ENCODE data around the gene ATP5IF1. TPM values are rescaled to one million over a fixed set of nuclear protein-coding genes. Genes with fewer than 3 reads are reported as not detected.

The ATP5IF1 gene
- total and polyA plus RNA-seq, 4 donors: 90.2 to 758 (median 142) TPM

- H3K27ac ChIP-seq (ENCODE audit: low read depth in 1 of 2, low read length in 1 of 2): no peak overlapping the region
- DNase-seq (no peak), ATAC-seq (ENCODE audit: insufficient read depth, low FRiP score) (no peak)
- no peak for TF ChIP-seq CTCF (IDR thresholded peaks at IDR 0.05; ENCODE audit: control extremely low read depth, extremely low read depth)
- no peaks in the 10 kb centered on the region for H3K9me3 ChIP-seq (ENCODE audit: control insufficient read depth in 4 of 4, insufficient read depth in 3 of 4, low read length in 3 of 4)
- H3K36me3 ChIP-seq (ENCODE audit: control insufficient read depth in 4 of 4, insufficient read depth in 4 of 4, low read length in 4 of 4): no peaks in the 10 kb centered on the region
- 97% methylated on average over 4 of the region's 4 CpGs for WGBS, 2 donors
- H3K4me3 ChIP-seq: no peak overlapping the region
- H3K27me3 ChIP-seq (ENCODE audit: control insufficient read depth in 3 of 3, insufficient read depth in 3 of 3, low read length in 2 of 3): no peaks in the 10 kb centered on the region
- H3K4me1 ChIP-seq (ENCODE audit: control insufficient read depth in 5 of 5, insufficient read depth in 5 of 5, low read length in 5 of 5): peaks cover 0 to 20% (median 12%) of the 10 kb centered on the region in 5 donors
- H3K9ac ChIP-seq (ENCODE audit: insufficient read depth in 1 of 2, low read length in 2 of 2): no peak overlapping the region
Measured at GRCh38 chr1:28257736-28258135, 21.8 kb downstream of the ATP5IF1 start.

GRCh38 chr1:28258628-28259251 is 22.8 kb downstream of the ATP5IF1 start:
- no peaks in the 10 kb centered on the region for H3K36me3 ChIP-seq (ENCODE audit: control insufficient read depth in 4 of 4, insufficient read depth in 4 of 4, low read length in 4 of 4)
- peaks cover 0 to 20% (median 12%) of the 10 kb centered on the region in 5 donors for H3K4me1 ChIP-seq (ENCODE audit: control insufficient read depth in 5 of 5, insufficient read depth in 5 of 5, low read length in 5 of 5)
- ATAC-seq (ENCODE audit: insufficient read depth, low FRiP score) (no peak), DNase-seq (no peak)
- peak overlapping the region; percentile 74 to 79 for H3K27ac ChIP-seq (ENCODE audit: low read depth in 1 of 2, low read length in 1 of 2)
- 10% methylated on average over 12 of the region's 12 CpGs for WGBS, 2 donors
- no peaks in the 10 kb centered on the region for H3K9me3 ChIP-seq (ENCODE audit: control insufficient read depth in 4 of 4, insufficient read depth in 3 of 4, low read length in 3 of 4)
- H3K4me3 ChIP-seq: no peak overlapping the region
- H3K27me3 ChIP-seq (ENCODE audit: control insufficient read depth in 3 of 3, insufficient read depth in 3 of 3, low read length in 2 of 3): no peaks in the 10 kb centered on the region
- H3K9ac ChIP-seq (ENCODE audit: insufficient read depth in 1 of 2, low read length in 2 of 2): no peak overlapping the region
- TF ChIP-seq CTCF (IDR thresholded peaks at IDR 0.05; ENCODE audit: control extremely low read depth, extremely low read depth): no peak

- peak; percentile 100 for ATAC-seq (ENCODE audit: insufficient read depth, low FRiP score)
- 0% methylated on average over 71 to 76 of the region's 76 CpGs for WGBS, 2 donors
- H3K4me3 ChIP-seq: peak within 1 kb of the TSS; percentile 78
Measured at GRCh38 chr1:28259252-28259933, 23.5 kb downstream of the ATP5IF1 start, which contains the start of gene SESN2. Gene SESN2 (plus strand): TSS chr1:28259518. CDS start chr1:28259848, 330 bp downstream.

More at GRCh38 chr1:28259252-28259933, 23.5 kb downstream of the ATP5IF1 start, which contains the start of gene SESN2:
- peak; percentile 99 for DNase-seq
- no peaks in the 10 kb centered on the region for H3K9me3 ChIP-seq (ENCODE audit: control insufficient read depth in 4 of 4, insufficient read depth in 3 of 4, low read length in 3 of 4)
- H3K27ac ChIP-seq (ENCODE audit: low read depth in 1 of 2, low read length in 1 of 2): peak within 1 kb of the TSS; percentile 96
- peaks cover 0 to 20% (median 12%) of the 10 kb centered on the region in 5 donors for H3K4me1 ChIP-seq (ENCODE audit: control insufficient read depth in 5 of 5, insufficient read depth in 5 of 5, low read length in 5 of 5)
- H3K9ac ChIP-seq (ENCODE audit: insufficient read depth in 1 of 2, low read length in 2 of 2): peak within 1 kb of the TSS in 1 of 2 donors; percentile 40
- TF ChIP-seq CTCF (IDR thresholded peaks at IDR 0.05; ENCODE audit: control extremely low read depth, extremely low read depth): no peak
- no peaks in the 10 kb centered on the region for H3K27me3 ChIP-seq (ENCODE audit: control insufficient read depth in 3 of 3, insufficient read depth in 3 of 3, low read length in 2 of 3)
- no peaks in the 10 kb centered on the region for H3K36me3 ChIP-seq (ENCODE audit: control insufficient read depth in 4 of 4, insufficient read depth in 4 of 4, low read length in 4 of 4)
